Measurements from ENCODE around the gene RYR3. TPM values are rescaled to one million over a fixed set of nuclear protein-coding genes. Genes with fewer than 3 reads are reported as not detected.

RYR3 gene
- total RNA-seq, 1 donor from 2014 or later = 2.2 TPM

DNA sequence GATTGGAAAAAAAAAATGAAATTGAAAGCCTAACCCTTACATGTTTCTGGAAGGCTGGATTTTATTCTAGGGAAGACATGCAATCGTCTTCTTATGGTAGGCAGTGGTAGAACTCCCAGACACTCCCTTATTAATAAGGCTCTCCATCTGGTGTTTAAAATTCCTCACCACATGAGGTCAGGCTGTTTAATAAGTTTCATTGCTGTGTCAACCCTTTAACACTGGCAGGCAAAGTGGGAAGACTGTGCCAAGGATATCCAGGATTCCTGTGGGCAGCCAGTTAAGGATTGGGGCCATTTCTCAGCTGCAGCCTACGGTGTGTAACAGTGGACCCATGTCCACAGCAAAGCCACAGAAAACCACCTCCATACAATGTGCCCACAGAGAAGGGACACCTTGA lies 432.0 kb downstream of the RYR3 start:
- peaks cover 18% of the 10 kb centered on the region for H3K4me1 Mint-ChIP-seq (ENCODE audit: unreplicated experiment)
- no peaks in the 10 kb centered on the region for H3K36me3 Mint-ChIP-seq
- no peaks in the 10 kb centered on the region for H3K9me3 Mint-ChIP-seq
- H3K27ac Mint-ChIP-seq = no peak overlapping the region
- no peak overlapping the region for H3K4me3 Mint-ChIP-seq
- peaks cover 7% of the 10 kb centered on the region for H3K27me3 Mint-ChIP-seq
- TF ChIP-seq, protein P1, sequence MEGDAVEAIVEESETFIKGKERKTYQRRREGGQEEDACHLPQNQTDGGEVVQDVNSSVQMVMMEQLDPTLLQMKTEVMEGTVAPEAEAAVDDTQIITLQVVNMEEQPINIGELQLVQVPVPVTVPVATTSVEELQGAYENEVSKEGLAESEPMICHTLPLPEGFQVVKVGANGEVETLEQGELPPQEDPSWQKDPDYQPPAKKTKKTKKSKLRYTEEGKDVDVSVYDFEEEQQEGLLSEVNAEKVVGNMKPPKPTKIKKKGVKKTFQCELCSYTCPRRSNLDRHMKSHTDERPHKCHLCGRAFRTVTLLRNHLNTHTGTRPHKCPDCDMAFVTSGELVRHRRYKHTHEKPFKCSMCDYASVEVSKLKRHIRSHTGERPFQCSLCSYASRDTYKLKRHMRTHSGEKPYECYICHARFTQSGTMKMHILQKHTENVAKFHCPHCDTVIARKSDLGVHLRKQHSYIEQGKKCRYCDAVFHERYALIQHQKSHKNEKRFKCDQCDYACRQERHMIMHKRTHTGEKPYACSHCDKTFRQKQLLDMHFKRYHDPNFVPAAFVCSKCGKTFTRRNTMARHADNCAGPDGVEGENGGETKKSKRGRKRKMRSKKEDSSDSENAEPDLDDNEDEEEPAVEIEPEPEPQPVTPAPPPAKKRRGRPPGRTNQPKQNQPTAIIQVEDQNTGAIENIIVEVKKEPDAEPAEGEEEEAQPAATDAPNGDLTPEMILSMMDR (conservative IDR thresholded peaks at IDR 0.05) = no peak
- no peak for DNase-seq (ENCODE audit: extremely low spot score, unreplicated experiment)

GRCh38 chr15:33746203-33746602 lies 435.4 kb downstream of the RYR3 start:
- no peak overlapping the region for H3K27ac Mint-ChIP-seq
- H3K4me1 Mint-ChIP-seq (ENCODE audit: unreplicated experiment) = peaks cover 12% of the 10 kb centered on the region
- no peaks in the 10 kb centered on the region for H3K9me3 Mint-ChIP-seq
- H3K27me3 Mint-ChIP-seq = peaks cover 3% of the 10 kb centered on the region
- H3K36me3 Mint-ChIP-seq = no peaks in the 10 kb centered on the region
- DNase-seq (ENCODE audit: extremely low spot score, unreplicated experiment) = no peak
- no peak overlapping the region for H3K4me3 Mint-ChIP-seq
- TF ChIP-seq, protein P1 (conservative IDR thresholded peaks at IDR 0.05) = no peak

- Mint-ChIP-seq H3K4me1 (ENCODE audit: unreplicated experiment) (no peaks in the 10 kb centered on the region), H3K27me3 (peaks cover 12% of the 10 kb centered on the region), H3K27ac (no peak overlapping the region), H3K36me3 (no peaks in the 10 kb centered on the region), H3K4me3 (no peak overlapping the region), H3K9me3 (no peaks in the 10 kb centered on the region)
- DNase-seq (ENCODE audit: extremely low spot score, unreplicated experiment) = no peak
- TF ChIP-seq, protein P1 (conservative IDR thresholded peaks at IDR 0.05) = no peak
These were observed 442.2 kb downstream of the RYR3 start for GRCh38 chr15:33753012-33753411.

DNA sequence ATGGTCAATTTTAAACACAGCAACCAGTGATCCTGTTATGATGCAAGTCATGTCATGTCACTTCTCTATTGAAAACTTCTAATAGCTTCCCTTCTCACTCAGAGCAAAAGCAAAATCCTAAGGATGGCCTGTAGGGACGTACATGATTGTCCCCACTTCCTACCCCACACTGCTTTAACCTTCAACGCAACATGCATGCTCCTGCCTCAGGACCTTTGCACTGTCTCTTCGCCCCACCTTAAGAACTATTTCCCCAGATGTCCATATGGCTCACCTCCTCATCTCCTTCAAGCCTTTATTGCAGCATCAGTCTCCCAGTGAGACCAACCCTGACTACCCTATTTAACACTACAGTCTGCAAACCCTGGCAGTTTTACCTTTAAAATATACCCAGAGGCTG lies 443.5 kb downstream of the RYR3 start:
- H3K4me1 Mint-ChIP-seq (ENCODE audit: unreplicated experiment) = no peaks in the 10 kb centered on the region

DNA sequence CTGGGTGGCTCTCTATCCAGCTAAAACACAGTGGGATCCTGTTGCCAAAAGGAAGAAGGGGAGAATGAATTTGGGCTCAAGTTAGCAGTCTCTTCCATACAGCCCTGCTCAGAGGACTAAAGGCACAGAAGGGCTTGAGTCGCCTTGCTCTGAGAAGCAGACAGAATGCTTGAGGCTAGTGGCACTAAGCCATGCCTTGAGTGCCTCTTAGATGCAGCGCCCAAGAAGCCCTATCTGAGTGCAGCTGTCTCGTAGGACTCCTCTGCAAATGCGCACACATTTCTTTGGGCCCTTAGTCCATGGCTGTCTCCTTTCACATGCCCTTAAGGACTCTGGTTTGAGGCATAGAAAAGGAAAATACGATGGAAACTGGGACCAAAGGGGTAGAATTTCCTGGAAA lies 446.2 kb downstream of the RYR3 start:
- Mint-ChIP-seq H3K4me3 (no peak overlapping the region), H3K9me3 (peaks cover 5% of the 10 kb centered on the region), H3K27me3 (peaks cover 19% of the 10 kb centered on the region), H3K4me1 (ENCODE audit: unreplicated experiment) (no peaks in the 10 kb centered on the region), H3K27ac (no peak overlapping the region), H3K36me3 (no peaks in the 10 kb centered on the region)
- TF ChIP-seq, protein P1 (conservative IDR thresholded peaks at IDR 0.05) = no peak
- no peak for DNase-seq (ENCODE audit: extremely low spot score, unreplicated experiment)

More for the DNA sequence above, 443.5 kb downstream of the RYR3 start:
- peaks cover 13% of the 10 kb centered on the region for H3K27me3 Mint-ChIP-seq
- H3K27ac Mint-ChIP-seq = no peak overlapping the region
- H3K36me3 Mint-ChIP-seq = no peaks in the 10 kb centered on the region
- TF ChIP-seq, protein P1 (conservative IDR thresholded peaks at IDR 0.05) = no peak
- DNase-seq (ENCODE audit: extremely low spot score, unreplicated experiment) = no peak
- no peak overlapping the region for H3K4me3 Mint-ChIP-seq
- H3K9me3 Mint-ChIP-seq = peaks cover 2% of the 10 kb centered on the region

Data from type B pancreatic cell (in vitro differentiated cells).